CD14-positive monocyte (primary cell): Measurements from ENCODE around the gene RTCA. TPM values are rescaled to one million over a fixed set of nuclear protein-coding genes. Genes with fewer than 3 reads are reported as not detected.

ENCODE experiments used
- DNase-seq, 3 donors: peaks; one replicate each; pipeline ENCODE4 v3.0.0-alpha.2; 2011 to 2022
- H2AFZ ChIP-seq: 2 replicates; pipeline ENCODE4 v1.6.0; 2012; ENCODE audit warnings: mild to moderate bottlenecking, low read depth, low read length, inconsistent platforms; ENCODE audit not compliant: insufficient read depth, poor library complexity, severe bottlenecking
- H3K27ac ChIP-seq, 2 donors: 1 replicate in 1 of 2; 2 replicates in 1 of 2; pipeline ENCODE4 v1.5.1; 2012 to 2013; ENCODE audit warnings: low read length in 2 of 2, control low read depth in 1 of 2, inconsistent platforms in 1 of 2, low read depth in 1 of 2, mild to moderate bottlenecking in 1 of 2
- H3K27me3 ChIP-seq, 2 donors: one replicate each; pipeline versions ENCODE4 v1.6.0 to v1.6.1; 2011 to 2013; ENCODE audit warnings: low read length in 2 of 2; ENCODE audit not compliant: control insufficient read depth in 2 of 2, insufficient read depth in 2 of 2
- H3K36me3 ChIP-seq, 2 donors: replicated peaks in 1 of 2; 1 replicate in 1 of 2; 2 replicates in 1 of 2; pipeline versions ENCODE4 v1.5.1 to v1.6.1; 2012 to 2013; ENCODE audit warnings: low read length in 2 of 2, control low read depth in 1 of 2, inconsistent platforms in 1 of 2, mild to moderate bottlenecking in 1 of 2; ENCODE audit not compliant: insufficient read depth in 2 of 2, control insufficient read depth in 1 of 2
- H3K4me1 ChIP-seq, 2 donors: 1 replicate in 1 of 2; 2 replicates in 1 of 2; pipeline versions ENCODE4 v1.5.1 to v1.6.1; 2012 to 2013; ENCODE audit warnings: low read length in 2 of 2, control low read depth in 1 of 2, inconsistent platforms in 1 of 2, mild to moderate bottlenecking in 1 of 2, moderate library complexity in 1 of 2; ENCODE audit not compliant: insufficient read depth in 2 of 2, control insufficient read depth in 1 of 2
- H3K4me2 ChIP-seq: replicated peaks from 2 replicates; pipeline ENCODE3; 2012; ENCODE audit warnings: low read length, moderate library complexity, mild to moderate bottlenecking; ENCODE audit not compliant: poor library complexity, severe bottlenecking; ENCODE audit errors: extremely low read depth
- H3K4me3 ChIP-seq, 3 experiments: fragments of 200-600 bp in 1 of 3; sonication (generic) in 1 of 3; replicated peaks in 1 of 3; 1 replicate in 2 of 3; 2 replicates in 1 of 3; pipeline ENCODE4 v1.5.1; 2011 to 2013; ENCODE audit warnings: low read length in 3 of 3, mild to moderate bottlenecking in 3 of 3, control low read depth in 2 of 3, low read depth in 2 of 3, inconsistent platforms in 1 of 3, moderate library complexity in 1 of 3
- H3K79me2 ChIP-seq: 2 replicates; pipeline ENCODE4 v1.6.0; 2012; ENCODE audit warnings: mild to moderate bottlenecking, control low read depth, inconsistent platforms, low read length, moderate library complexity; ENCODE audit not compliant: insufficient read depth
- H3K9ac ChIP-seq: 2 replicates; pipeline ENCODE4 v1.6.0; 2017; ENCODE audit warnings: low read length, mild to moderate bottlenecking; ENCODE audit not compliant: insufficient read depth, poor library complexity, severe bottlenecking
- H3K9me3 ChIP-seq, 2 donors: replicated peaks in 1 of 2; 1 replicate in 1 of 2; 2 replicates in 1 of 2; pipeline versions ENCODE4 v1.5.1 to v1.6.1; 2012 to 2013; ENCODE audit warnings: low read length in 2 of 2, control low read depth in 1 of 2; ENCODE audit not compliant: control insufficient read depth in 1 of 2, insufficient read depth in 1 of 2
- H4K20me1 ChIP-seq: 2 replicates; pipeline ENCODE4 v1.6.0; 2012; ENCODE audit warnings: mild to moderate bottlenecking, low read length, control low read depth, moderate library complexity; ENCODE audit not compliant: insufficient read depth
- H3K27ac Mint-ChIP-seq, 7 donors: one replicate each; pipeline ENCODE4 v1.8.0; 2020; ENCODE audit warnings: mild to moderate bottlenecking in 7 of 7, mixed read lengths in 7 of 7, moderate library complexity in 6 of 7, inconsistent platforms in 2 of 7
- H3K27me3 Mint-ChIP-seq, 3 donors: one replicate each; pipeline ENCODE4 v1.8.0; 2021 to 2022; ENCODE audit warnings: low read depth in 3 of 3, mild to moderate bottlenecking in 3 of 3, mixed read lengths in 3 of 3, moderate library complexity in 3 of 3, inconsistent platforms in 1 of 3
- H3K36me3 Mint-ChIP-seq, 2 donors: one replicate each; pipeline ENCODE4 v1.8.0; 2020; ENCODE audit warnings: mixed read lengths in 2 of 2, inconsistent platforms in 1 of 2, mild to moderate bottlenecking in 1 of 2
- H3K4me1 Mint-ChIP-seq: one replicate; pipeline ENCODE4 v1.8.0; 2020; ENCODE audit warnings: mild to moderate bottlenecking, mixed read lengths
- H3K4me3 Mint-ChIP-seq, 2 donors: one replicate each; pipeline ENCODE4 v1.8.0; 2020; ENCODE audit warnings: mild to moderate bottlenecking in 2 of 2, mixed read lengths in 2 of 2, moderate library complexity in 1 of 2
- H3K9me3 Mint-ChIP-seq, 7 donors: one replicate each; pipeline ENCODE4 v1.8.0; 2020 to 2022; ENCODE audit warnings: mixed read lengths in 7 of 7, mild to moderate bottlenecking in 6 of 7, moderate library complexity in 6 of 7, inconsistent platforms in 2 of 7
- CTCF ChIP-seq: fragments of 200-600 bp; IDR thresholded peaks from one replicate; pipeline ENCODE4 v1.8.0; 2022; ENCODE audit warnings: antibody characterized with exemption, mild to moderate bottlenecking
- WGBS: methylation state at CpG from one replicate; pipeline ENCODE4 v1.1.5; 2013; ENCODE audit warnings: missing lambda C conversion rate; ENCODE audit not compliant: insufficient coverage; 5-methylcytosine and 5-hydroxymethylcytosine counted together
- intact Hi-C, 2 donors: fragments of 100-400 bp; cut with micrococcal nuclease; formaldehyde crosslinking; loops; one replicate each; pipeline versions ENCODE4 v1.15.0 to v1.15.1; 2023
- polyA plus RNA-seq, 3 donors: library from polyadenylated mRNA; depleted of rRNA in 1 of 3; unstranded in 2 of 3; stranded (reverse) in 1 of 3; fragments of 300-500 nt in 2 of 3; fragments of >200 nt in 1 of 3; fragmentation: Illumina TruSeq in 2 of 3; gene quantifications; 1 replicate in 2 of 3; 2 replicates in 1 of 3; pipeline ENCODE4 v1.2.3, GENCODE V29; 2012 to 2021

RTCA gene
- polyA plus RNA-seq, 3 donors = 11.7 to 18.3 (median 17.9) TPM

GRCh38 chr1:100305954-100306353 lies 39.9 kb downstream of the RTCA start:
- H3K9me3 Mint-ChIP-seq = peaks cover 0 to 5% (median 0%) of the 10 kb centered on the region in 7 donors
- no peak overlapping the region for H3K4me3 Mint-ChIP-seq
- no peak overlapping the region for H3K4me3 ChIP-seq
- H3K4me1 Mint-ChIP-seq = peaks cover 9% of the 10 kb centered on the region
- H3K36me3 Mint-ChIP-seq = no peaks in the 10 kb centered on the region
- H3K79me2 ChIP-seq = no peaks in the 10 kb centered on the region
- TF ChIP-seq CTCF = no peak
- no peak overlapping the region for H3K27ac Mint-ChIP-seq
- no peak overlapping the region for H3K4me2 ChIP-seq
- H3K4me1 ChIP-seq = no peaks in the 10 kb centered on the region
- no peak overlapping the region for H2AFZ ChIP-seq
- H3K9me3 ChIP-seq = no peaks in the 10 kb centered on the region
- H3K27me3 Mint-ChIP-seq = peaks cover 0 to 1% (median 0%) of the 10 kb centered on the region in 3 donors
- no peak for DNase-seq
- H3K27ac ChIP-seq = no peak overlapping the region
- no peaks in the 10 kb centered on the region for H3K27me3 ChIP-seq
- H3K9ac ChIP-seq = no peak overlapping the region
- H4K20me1 ChIP-seq = no peaks in the 10 kb centered on the region
- intact Hi-C loops = no loop called here
- WGBS = no CpG with 5 or more reads among the region's 3 CpGs
- H3K36me3 ChIP-seq = no peaks in the 10 kb centered on the region

- WGBS = 100% methylated on average over 2 of the region's 2 CpGs
- Mint-ChIP-seq H3K9me3 (peaks cover 0 to 5% (median 0%) of the 10 kb centered on the region in 7 donors), H3K4me1 (peaks cover 9% of the 10 kb centered on the region), H3K27me3 (peaks cover 0 to 1% (median 0%) of the 10 kb centered on the region in 3 donors), H3K36me3 (no peaks in the 10 kb centered on the region), H3K27ac (no peak overlapping the region), H3K4me3 (no peak overlapping the region)
- DNase-seq = no peak
- Histone ChIP-seq H3K9ac (no peak overlapping the region), H3K9me3 (no peaks in the 10 kb centered on the region), H3K4me1 (no peaks in the 10 kb centered on the region), H3K4me3 (no peak overlapping the region), H3K36me3 (no peaks in the 10 kb centered on the region), H3K27ac (no peak overlapping the region), H2AFZ (no peak overlapping the region), H3K79me2 (no peaks in the 10 kb centered on the region), H3K27me3 (no peaks in the 10 kb centered on the region), H3K4me2 (no peak overlapping the region), H4K20me1 (no peaks in the 10 kb centered on the region)
- TF ChIP-seq CTCF = no peak
- intact Hi-C loops = no loop called here
These were observed 40.8 kb downstream of the RTCA start for GRCh38 chr1:100306735-100307313.
